AG04449 (cell line): ENCODE data around the gene MAPK11.
A peak's percentile ranks its signal among the peaks of the same experiment; 100 is the strongest.

ENCODE experiments used
- CTCF ChIA-PET: fragments of 350-600 bp; formaldehyde crosslinking; extraction: SDS; loops from one replicate; lab custom pipeline; 2021; ENCODE audit warnings: antibody characterized with exemption; lab: Yijun Ruan, JAX
- POLR2A ChIA-PET: fragments of 400-600, 350-600 bp; formaldehyde crosslinking; extraction: SDS; loops from one replicate; lab custom pipeline; 2020; ENCODE audit warnings: antibody characterized with exemption, inconsistent platforms; lab: Yijun Ruan, JAX
- DNase-seq: peaks from one replicate; pipeline ENCODE4 v3.0.0-alpha.2; 2010; ENCODE audit warnings: low read depth, low spot score
- H3K4me3 ChIP-seq: 2 replicates; pipeline ENCODE4 v1.5.1; 2011; ENCODE audit warnings: low read depth, mild to moderate bottlenecking, control low read depth, low read length
- TF ChIP-seq, protein P1 (sequence below): IDR thresholded peaks from one replicate; pipeline ENCODE4 v1.5.1; 2011; ENCODE audit warnings: mild to moderate bottlenecking, moderate library complexity, low read length, control low read depth, inconsistent platforms; ENCODE audit not compliant: insufficient read depth; ENCODE audit errors: missing control alignments

Gene MAPK11

GRCh38 chr22:50302041-50302541 is 31.9 kb upstream of the MAPK11 start:
- DNase-seq = no peak
- H3K4me3 ChIP-seq = no peak overlapping the region
- POLR2A ChIA-PET = interaction anchor here (1.0 to 2.2 kb wide), 3 partner anchors 9 to 29 kb away, joined by 3 to 6 read pairs (median 6); no protein-coding TSS in a partner anchor
- TF ChIP-seq, protein P1, sequence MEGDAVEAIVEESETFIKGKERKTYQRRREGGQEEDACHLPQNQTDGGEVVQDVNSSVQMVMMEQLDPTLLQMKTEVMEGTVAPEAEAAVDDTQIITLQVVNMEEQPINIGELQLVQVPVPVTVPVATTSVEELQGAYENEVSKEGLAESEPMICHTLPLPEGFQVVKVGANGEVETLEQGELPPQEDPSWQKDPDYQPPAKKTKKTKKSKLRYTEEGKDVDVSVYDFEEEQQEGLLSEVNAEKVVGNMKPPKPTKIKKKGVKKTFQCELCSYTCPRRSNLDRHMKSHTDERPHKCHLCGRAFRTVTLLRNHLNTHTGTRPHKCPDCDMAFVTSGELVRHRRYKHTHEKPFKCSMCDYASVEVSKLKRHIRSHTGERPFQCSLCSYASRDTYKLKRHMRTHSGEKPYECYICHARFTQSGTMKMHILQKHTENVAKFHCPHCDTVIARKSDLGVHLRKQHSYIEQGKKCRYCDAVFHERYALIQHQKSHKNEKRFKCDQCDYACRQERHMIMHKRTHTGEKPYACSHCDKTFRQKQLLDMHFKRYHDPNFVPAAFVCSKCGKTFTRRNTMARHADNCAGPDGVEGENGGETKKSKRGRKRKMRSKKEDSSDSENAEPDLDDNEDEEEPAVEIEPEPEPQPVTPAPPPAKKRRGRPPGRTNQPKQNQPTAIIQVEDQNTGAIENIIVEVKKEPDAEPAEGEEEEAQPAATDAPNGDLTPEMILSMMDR = no peak
- CTCF ChIA-PET = interaction anchor here (0.9 to 2.5 kb wide), 7 partner anchors 18 to 155 kb away, joined by 3 to 10 read pairs (median 4); no protein-coding TSS in a partner anchor

DNA sequence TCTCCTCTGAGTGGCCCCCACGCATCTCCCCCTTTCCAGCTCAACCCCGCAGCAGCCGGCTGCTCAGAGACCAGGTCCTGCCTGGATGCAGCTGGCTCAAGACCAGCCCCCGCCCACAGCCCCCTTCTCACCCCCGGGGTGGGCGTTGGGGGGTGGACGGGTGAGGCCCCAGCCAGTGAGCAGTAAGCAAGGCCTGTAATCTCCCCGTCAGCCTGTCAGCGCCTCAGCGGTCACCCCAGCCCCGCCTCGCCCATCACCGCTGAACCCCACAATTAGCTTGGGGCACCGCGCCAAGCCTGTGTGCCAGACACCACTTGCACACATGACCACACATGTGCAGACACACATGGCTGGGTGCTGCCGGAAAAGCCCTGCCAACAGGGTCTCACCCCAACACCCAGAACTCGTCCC is 31.4 kb upstream of the MAPK11 start:
- ChIA-PET CTCF (interaction anchor here (0.9 to 2.5 kb wide), 7 partner anchors 25 to 154 kb away, joined by 3 to 10 read pairs (median 5); no protein-coding TSS in a partner anchor), POLR2A (interaction anchor here (1.3 to 2.2 kb wide), 2 partner anchors 9 to 11 kb away, joined by 6 read pairs; no protein-coding TSS in a partner anchor)
- DNase-seq = no peak
- TF ChIP-seq, protein P1 = no peak
- peak overlapping the region; percentile 3; the same call in 1 of the 2 replicates for H3K4me3 ChIP-seq

GRCh38 chr22:50300620-50301257 is 30.6 kb upstream of the MAPK11 start:
- TF ChIP-seq, protein P1 = no peak
- ChIA-PET CTCF (interaction anchor here (1.1 to 1.9 kb wide), 3 partner anchors 22 to 41 kb away, joined by 4 to 5 read pairs (median 4); no protein-coding TSS in a partner anchor), POLR2A (interaction anchor here (2.2 kb wide), 1 partner anchor 10 kb away, joined by 6 read pairs; no protein-coding TSS in a partner anchor)
- no peak for DNase-seq
- peak overlapping the region; percentile 34 for H3K4me3 ChIP-seq

DNA sequence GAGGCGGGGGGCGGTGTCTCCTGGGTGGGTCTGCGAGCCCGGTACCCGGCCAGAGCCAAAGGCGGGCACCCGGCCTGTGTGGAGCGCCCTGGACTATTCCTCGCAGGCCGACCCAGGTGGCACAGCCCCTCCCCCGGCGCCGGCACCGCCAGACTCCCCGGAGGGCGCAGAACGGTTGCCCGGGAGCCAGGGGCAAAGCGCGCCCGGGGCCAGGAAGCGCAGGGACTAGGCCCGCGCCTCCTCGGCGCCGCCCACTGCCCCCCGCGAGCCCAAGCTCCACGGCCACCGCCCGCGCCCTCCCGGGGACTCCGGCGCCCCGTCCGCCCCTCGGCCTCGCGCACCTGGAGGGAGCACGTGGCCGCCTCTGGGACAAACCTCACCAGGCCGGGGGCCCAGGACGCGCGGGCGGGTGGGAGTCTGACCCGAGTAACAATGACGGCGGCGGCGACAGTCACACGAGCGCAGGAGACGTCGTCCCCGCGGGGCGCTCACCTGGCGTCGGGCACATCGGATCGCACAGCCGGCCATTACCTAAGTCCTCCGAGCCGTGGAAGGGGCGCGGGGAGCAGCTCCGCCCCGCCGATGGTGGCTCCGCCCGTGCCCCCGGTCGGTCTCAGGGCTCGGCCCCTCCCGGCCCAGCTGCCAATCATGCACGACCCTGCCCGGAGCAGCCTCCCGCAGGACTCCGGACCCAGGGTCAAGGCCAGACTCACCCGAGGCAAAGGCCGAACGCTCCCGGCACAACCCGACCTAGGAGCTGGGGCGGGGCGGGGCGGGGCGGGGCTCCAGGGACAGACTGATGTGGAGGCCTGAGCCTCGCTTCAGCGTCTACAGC is 29.8 kb upstream of the MAPK11 start:
- ChIA-PET POLR2A (interaction anchor here (2.2 kb wide), 1 partner anchor 9 kb away, joined by 6 read pairs; no protein-coding TSS in a partner anchor), CTCF (interaction anchor here (1.1 to 1.9 kb wide), 3 partner anchors 23 to 42 kb away, joined by 4 to 5 read pairs (median 4); no protein-coding TSS in a partner anchor)
- no peak for DNase-seq
- TF ChIP-seq, protein P1 = no peak
- H3K4me3 ChIP-seq = peak overlapping the region; percentile 34

GRCh38 chr22:50298937-50299784 is 29.0 kb upstream of the MAPK11 start:
- ChIA-PET POLR2A (no interaction called here), CTCF (interaction anchor here (1.3 kb wide), 2 partner anchors 23 to 48 kb away, joined by 3 to 4 read pairs; no protein-coding TSS in a partner anchor)
- TF ChIP-seq, protein P1 = no peak
- H3K4me3 ChIP-seq = peak overlapping the region; percentile 34
- no peak for DNase-seq
